ENCODE measurements around the gene KLLN. TPM values are rescaled to one million over a fixed set of nuclear protein-coding genes. Genes with fewer than 3 reads are reported as not detected.
"Not testable (repeated sequence)": the region's sequence is repeated elsewhere in the genome, so short reads cannot be mapped to it uniquely, and the experiment has no call there.

The KLLN gene
- total RNA-seq: under 1 TPM; 0.45 to 0.78 TPM

- Mint-ChIP-seq H3K36me3 (ENCODE audit: low read depth) (peaks cover 40% of the 10 kb centered on the region), H3K4me1 (peaks cover 23% of the 10 kb centered on the region), H3K9me3 (no peaks in the 10 kb centered on the region), H3K4me3 (peak within 1 kb of the TSS; percentile 96), H3K27ac (peak within 1 kb of the TSS; percentile 91), H3K27me3 (no peaks in the 10 kb centered on the region)
- ATAC-seq (replicated peaks): peak; percentile 64
Measured at GRCh38 chr10:87863053-87863943, at the start of gene KLLN, which contains the start of gene PTEN. Gene KLLN, minus strand, starts transcription at chr10:87863533. Its CDS starts 1,046 bp downstream, at chr10:87862487. Gene PTEN, plus strand, starts transcription at chr10:87863625. Its CDS starts 845 bp downstream, at chr10:87864470.

GRCh38 chr10:87903396-87903795 is 40.1 kb upstream of the KLLN start:
- not testable (repeated sequence) for ATAC-seq (replicated peaks); H3K27ac Mint-ChIP-seq; H3K27me3 Mint-ChIP-seq; H3K4me3 Mint-ChIP-seq
- Mint-ChIP-seq H3K9me3 (peaks cover 11% of the 10 kb centered on the region), H3K4me1 (peaks cover 43% of the 10 kb centered on the region), H3K36me3 (ENCODE audit: low read depth) (peaks cover 90% of the 10 kb centered on the region)

- peaks cover 77% of the 10 kb centered on the region for H3K36me3 Mint-ChIP-seq (ENCODE audit: low read depth)
Measured at GRCh38 chr10:87897957-87898356, 34.6 kb upstream of the KLLN start.

GRCh38 chr10:87896216-87896615 is 32.9 kb upstream of the KLLN start:
- ATAC-seq (replicated peaks): no peak
- Mint-ChIP-seq H3K4me3 (no peak overlapping the region), H3K27ac (no peak overlapping the region), H3K27me3 (no peaks in the 10 kb centered on the region), H3K36me3 (ENCODE audit: low read depth) (peaks cover 68% of the 10 kb centered on the region), H3K9me3 (peaks cover 5% of the 10 kb centered on the region), H3K4me1 (peaks cover 27% of the 10 kb centered on the region)

More at GRCh38 chr10:87897957-87898356, 34.6 kb upstream of the KLLN start:
- not testable (repeated sequence) for H3K27ac Mint-ChIP-seq; H3K27me3 Mint-ChIP-seq; H3K4me3 Mint-ChIP-seq; ATAC-seq (replicated peaks)
- Mint-ChIP-seq H3K4me1 (peaks cover 30% of the 10 kb centered on the region), H3K9me3 (peaks cover 11% of the 10 kb centered on the region)

- Mint-ChIP-seq H3K36me3 (ENCODE audit: low read depth) (peaks cover 60% of the 10 kb centered on the region), H3K27me3 (no peaks in the 10 kb centered on the region), H3K27ac (no peak overlapping the region), H3K9me3 (no peaks in the 10 kb centered on the region), H3K4me3 (no peak overlapping the region), H3K4me1 (peaks cover 19% of the 10 kb centered on the region)
- no peak for ATAC-seq (replicated peaks)
Measured at GRCh38 chr10:87895430-87895829, 32.1 kb upstream of the KLLN start.

GRCh38 chr10:87887548-87888289 is 24.4 kb upstream of the KLLN start:
- Mint-ChIP-seq H3K9me3 (peaks cover 8% of the 10 kb centered on the region), H3K27me3 (no peaks in the 10 kb centered on the region), H3K27ac (no peak overlapping the region), H3K36me3 (ENCODE audit: low read depth) (peaks cover 40% of the 10 kb centered on the region), H3K4me1 (peaks cover 12% of the 10 kb centered on the region), H3K4me3 (no peak overlapping the region)
- no peak for ATAC-seq (replicated peaks)

- no peak for ATAC-seq (replicated peaks)
- peaks cover 39% of the 10 kb centered on the region for H3K36me3 Mint-ChIP-seq (ENCODE audit: low read depth)
Measured at GRCh38 chr10:87887146-87887545, 23.8 kb upstream of the KLLN start.

GRCh38 chr10:87886635-87887034 is 23.3 kb upstream of the KLLN start:
- H3K4me1 Mint-ChIP-seq: peaks cover 9% of the 10 kb centered on the region
- no peak overlapping the region for H3K4me3 Mint-ChIP-seq
- peaks cover 8% of the 10 kb centered on the region for H3K9me3 Mint-ChIP-seq
- ATAC-seq (replicated peaks): no peak
- no peak overlapping the region for H3K27ac Mint-ChIP-seq
- H3K27me3 Mint-ChIP-seq: no peaks in the 10 kb centered on the region
- peaks cover 44% of the 10 kb centered on the region for H3K36me3 Mint-ChIP-seq (ENCODE audit: low read depth)

More at GRCh38 chr10:87887146-87887545, 23.8 kb upstream of the KLLN start:
- Mint-ChIP-seq H3K27me3 (no peaks in the 10 kb centered on the region), H3K4me3 (no peak overlapping the region), H3K9me3 (peaks cover 8% of the 10 kb centered on the region), H3K4me1 (peaks cover 6% of the 10 kb centered on the region), H3K27ac (no peak overlapping the region)

GRCh38 chr10:87882555-87883294 is 19.4 kb upstream of the KLLN start:
- peak overlapping the region; percentile 30 for H3K27ac Mint-ChIP-seq
- no peaks in the 10 kb centered on the region for H3K27me3 Mint-ChIP-seq
- peaks cover 20% of the 10 kb centered on the region for H3K4me1 Mint-ChIP-seq
- peak overlapping the region; percentile 27 for H3K4me3 Mint-ChIP-seq
- ATAC-seq (replicated peaks): no peak
- H3K9me3 Mint-ChIP-seq: peaks cover 8% of the 10 kb centered on the region
- peaks cover 73% of the 10 kb centered on the region for H3K36me3 Mint-ChIP-seq (ENCODE audit: low read depth)

- not testable (repeated sequence) for H3K27ac Mint-ChIP-seq; H3K27me3 Mint-ChIP-seq; H3K9me3 Mint-ChIP-seq; ATAC-seq (replicated peaks)
- peaks cover 20% of the 10 kb centered on the region for H3K4me1 Mint-ChIP-seq
- H3K4me3 Mint-ChIP-seq: peak overlapping the region; percentile 10
- H3K36me3 Mint-ChIP-seq (ENCODE audit: low read depth): peaks cover 72% of the 10 kb centered on the region
Measured at GRCh38 chr10:87881373-87882059, 18.2 kb upstream of the KLLN start.

GRCh38 chr10:87880336-87880735 is 17.0 kb upstream of the KLLN start:
- H3K4me1 Mint-ChIP-seq: peaks cover 15% of the 10 kb centered on the region
- no peaks in the 10 kb centered on the region for H3K27me3 Mint-ChIP-seq
- H3K27ac Mint-ChIP-seq: no peak overlapping the region
- no peak overlapping the region for H3K4me3 Mint-ChIP-seq
- ATAC-seq (replicated peaks): no peak
- peaks cover 62% of the 10 kb centered on the region for H3K36me3 Mint-ChIP-seq (ENCODE audit: low read depth)
- H3K9me3 Mint-ChIP-seq: no peaks in the 10 kb centered on the region

- H3K36me3 Mint-ChIP-seq (ENCODE audit: low read depth): peaks cover 62% of the 10 kb centered on the region
- H3K4me3 Mint-ChIP-seq: no peak overlapping the region
- H3K4me1 Mint-ChIP-seq: peaks cover 15% of the 10 kb centered on the region
- H3K27me3 Mint-ChIP-seq: no peaks in the 10 kb centered on the region
- H3K27ac Mint-ChIP-seq: no peak overlapping the region
- no peak for ATAC-seq (replicated peaks)
- H3K9me3 Mint-ChIP-seq: no peaks in the 10 kb centered on the region
Measured at GRCh38 chr10:87878664-87879459, 15.5 kb upstream of the KLLN start.

GRCh38 chr10:87875929-87876571 is 12.7 kb upstream of the KLLN start:
- ATAC-seq (replicated peaks): no peak
- Mint-ChIP-seq H3K36me3 (ENCODE audit: low read depth) (peaks cover 54% of the 10 kb centered on the region), H3K4me3 (no peak overlapping the region), H3K27me3 (no peaks in the 10 kb centered on the region), H3K27ac (no peak overlapping the region), H3K4me1 (peaks cover 14% of the 10 kb centered on the region), H3K9me3 (no peaks in the 10 kb centered on the region)
